Measurements from ENCODE around the gene PARD3B. TPM values are rescaled to one million over a fixed set of nuclear protein-coding genes. Genes with fewer than 3 reads are reported as not detected.

Gene PARD3B
- polyA plus RNA-seq, 3 donors, result not detected

- 89% methylated on average over 1 of the region's 6 CpGs for WGBS (ENCODE audit: insufficient coverage)
- H3K27ac Mint-ChIP-seq, result peak overlapping the region in 1 of 7 donors; percentile 26
- H3K36me3 Mint-ChIP-seq, result no peaks in the 10 kb centered on the region
- peaks cover 0 to 6% (median 2%) of the 10 kb centered on the region in 7 donors for H3K9me3 Mint-ChIP-seq
- H2AFZ ChIP-seq (ENCODE audit: insufficient read depth, low read depth, low read length, poor library complexity, severe bottlenecking), result no peak overlapping the region
- H3K9ac ChIP-seq (ENCODE audit: insufficient read depth, low read length, poor library complexity, severe bottlenecking), result no peak overlapping the region
- H4K20me1 ChIP-seq (ENCODE audit: insufficient read depth, low read length), result no peaks in the 10 kb centered on the region
- H3K27ac ChIP-seq (ENCODE audit: low read depth in 1 of 2, low read length in 2 of 2), result no peak overlapping the region
- H3K9me3 ChIP-seq (replicated peaks in 1 of 2; ENCODE audit: control insufficient read depth in 1 of 2, insufficient read depth in 1 of 2, low read length in 2 of 2), result peaks cover 0 to 3% of the 10 kb centered on the region in 2 donors
- H3K4me1 ChIP-seq (ENCODE audit: control insufficient read depth in 1 of 2, insufficient read depth in 2 of 2, low read length in 2 of 2), result no peaks in the 10 kb centered on the region
- no peaks in the 10 kb centered on the region for H3K36me3 ChIP-seq (replicated peaks in 1 of 2; ENCODE audit: control insufficient read depth in 1 of 2, insufficient read depth in 2 of 2, low read length in 2 of 2)
- H3K27me3 Mint-ChIP-seq (ENCODE audit: low read depth in 3 of 3), result no peaks in the 10 kb centered on the region
- H3K4me2 ChIP-seq (replicated peaks; ENCODE audit: extremely low read depth, low read length, poor library complexity, severe bottlenecking), result no peak overlapping the region
- intact Hi-C loops (cut with micrococcal nuclease), result no loop called here
- no peaks in the 10 kb centered on the region for H3K79me2 ChIP-seq (ENCODE audit: insufficient read depth, low read length)
- no peaks in the 10 kb centered on the region for H3K27me3 ChIP-seq (ENCODE audit: control insufficient read depth in 2 of 2, insufficient read depth in 2 of 2, low read length in 2 of 2)
- TF ChIP-seq CTCF (IDR thresholded peaks at IDR 0.05), result no peak
- H3K4me3 Mint-ChIP-seq, result no peak overlapping the region
- H3K4me1 Mint-ChIP-seq, result no peaks in the 10 kb centered on the region
- no peak overlapping the region for H3K4me3 ChIP-seq (replicated peaks in 1 of 3; ENCODE audit: low read depth in 2 of 3, low read length in 3 of 3)
- no peak for DNase-seq
These were observed 15.3 kb upstream of the PARD3B start for GRCh38 chr2:204529795-204530463.

GRCh38 chr2:204530464-204530805 lies 14.8 kb upstream of the PARD3B start:
- no peaks in the 10 kb centered on the region for H3K4me1 Mint-ChIP-seq
- no peaks in the 10 kb centered on the region for H3K36me3 ChIP-seq (replicated peaks in 1 of 2; ENCODE audit: control insufficient read depth in 1 of 2, insufficient read depth in 2 of 2, low read length in 2 of 2)
- H3K9ac ChIP-seq (ENCODE audit: insufficient read depth, low read length, poor library complexity, severe bottlenecking), result no peak overlapping the region
- H3K27me3 Mint-ChIP-seq (ENCODE audit: low read depth in 3 of 3), result no peaks in the 10 kb centered on the region
- no peak overlapping the region for H3K4me3 ChIP-seq (replicated peaks in 1 of 3; ENCODE audit: low read depth in 2 of 3, low read length in 3 of 3)
- H2AFZ ChIP-seq (ENCODE audit: insufficient read depth, low read depth, low read length, poor library complexity, severe bottlenecking), result no peak overlapping the region
- 100% methylated on average over 1 of the region's 1 CpG for WGBS (ENCODE audit: insufficient coverage)
- DNase-seq, result no peak
- H3K27me3 ChIP-seq (ENCODE audit: control insufficient read depth in 2 of 2, insufficient read depth in 2 of 2, low read length in 2 of 2), result no peaks in the 10 kb centered on the region
- no peak for TF ChIP-seq CTCF (IDR thresholded peaks at IDR 0.05)
- H3K36me3 Mint-ChIP-seq, result no peaks in the 10 kb centered on the region
- no peaks in the 10 kb centered on the region for H4K20me1 ChIP-seq (ENCODE audit: insufficient read depth, low read length)
- no peak overlapping the region for H3K27ac ChIP-seq (ENCODE audit: low read depth in 1 of 2, low read length in 2 of 2)
- no peak overlapping the region for H3K27ac Mint-ChIP-seq
- no peaks in the 10 kb centered on the region for H3K79me2 ChIP-seq (ENCODE audit: insufficient read depth, low read length)
- no peak overlapping the region for H3K4me3 Mint-ChIP-seq
- H3K4me1 ChIP-seq (ENCODE audit: control insufficient read depth in 1 of 2, insufficient read depth in 2 of 2, low read length in 2 of 2), result no peaks in the 10 kb centered on the region
- intact Hi-C loops (cut with micrococcal nuclease), result no loop called here
- H3K9me3 Mint-ChIP-seq, result peaks cover 0 to 6% (median 2%) of the 10 kb centered on the region in 7 donors
- peaks cover 0 to 3% of the 10 kb centered on the region in 2 donors for H3K9me3 ChIP-seq (replicated peaks in 1 of 2; ENCODE audit: control insufficient read depth in 1 of 2, insufficient read depth in 1 of 2, low read length in 2 of 2)
- H3K4me2 ChIP-seq (replicated peaks; ENCODE audit: extremely low read depth, low read length, poor library complexity, severe bottlenecking), result no peak overlapping the region

Measured in CD14-positive monocyte (primary cell).